Panc1 (cell line): ENCODE results near the gene PLCL1.

ENCODE experiments used
- CTCF ChIP-seq: fragments of 450-650 bp; IDR thresholded peaks from 2 replicates; pipeline ENCODE4 v1.5.1; 2017; ENCODE audit warnings: mild to moderate bottlenecking
- POLR2AphosphoS5 ChIP-seq: IDR thresholded peaks from 2 replicates; pipeline ENCODE4 v1.6.1; 2012; ENCODE audit warnings: mild to moderate bottlenecking, low read depth, low read length, moderate library complexity
- SIN3A ChIP-seq: IDR thresholded peaks from 2 replicates; pipeline ENCODE4 v1.6.1; 2012; ENCODE audit warnings: low read depth, mild to moderate bottlenecking, low read length, moderate library complexity, borderline replicate concordance; ENCODE audit not compliant: insufficient read depth
- TCF7L2 ChIP-seq: IDR thresholded peaks from 2 replicates; pipeline ENCODE4 v1.6.1; 2011; ENCODE audit warnings: mild to moderate bottlenecking, low read depth, low read length, inconsistent platforms
- TF ChIP-seq, protein P1 (sequence below), 2 experiments: IDR thresholded peaks; 2 replicates each; pipeline ENCODE4 v1.6.1; 2011 to 2012; ENCODE audit warnings: low read depth in 2 of 2, control low read depth in 1 of 2, low read length in 1 of 2, mild to moderate bottlenecking in 1 of 2, moderate library complexity in 1 of 2; ENCODE audit not compliant: insufficient read depth in 1 of 2

- TF ChIP-seq CTCF: no peak
- no peak for TF ChIP-seq POLR2AphosphoS5
- no peak for TF ChIP-seq TCF7L2
- TF ChIP-seq, protein P1, sequence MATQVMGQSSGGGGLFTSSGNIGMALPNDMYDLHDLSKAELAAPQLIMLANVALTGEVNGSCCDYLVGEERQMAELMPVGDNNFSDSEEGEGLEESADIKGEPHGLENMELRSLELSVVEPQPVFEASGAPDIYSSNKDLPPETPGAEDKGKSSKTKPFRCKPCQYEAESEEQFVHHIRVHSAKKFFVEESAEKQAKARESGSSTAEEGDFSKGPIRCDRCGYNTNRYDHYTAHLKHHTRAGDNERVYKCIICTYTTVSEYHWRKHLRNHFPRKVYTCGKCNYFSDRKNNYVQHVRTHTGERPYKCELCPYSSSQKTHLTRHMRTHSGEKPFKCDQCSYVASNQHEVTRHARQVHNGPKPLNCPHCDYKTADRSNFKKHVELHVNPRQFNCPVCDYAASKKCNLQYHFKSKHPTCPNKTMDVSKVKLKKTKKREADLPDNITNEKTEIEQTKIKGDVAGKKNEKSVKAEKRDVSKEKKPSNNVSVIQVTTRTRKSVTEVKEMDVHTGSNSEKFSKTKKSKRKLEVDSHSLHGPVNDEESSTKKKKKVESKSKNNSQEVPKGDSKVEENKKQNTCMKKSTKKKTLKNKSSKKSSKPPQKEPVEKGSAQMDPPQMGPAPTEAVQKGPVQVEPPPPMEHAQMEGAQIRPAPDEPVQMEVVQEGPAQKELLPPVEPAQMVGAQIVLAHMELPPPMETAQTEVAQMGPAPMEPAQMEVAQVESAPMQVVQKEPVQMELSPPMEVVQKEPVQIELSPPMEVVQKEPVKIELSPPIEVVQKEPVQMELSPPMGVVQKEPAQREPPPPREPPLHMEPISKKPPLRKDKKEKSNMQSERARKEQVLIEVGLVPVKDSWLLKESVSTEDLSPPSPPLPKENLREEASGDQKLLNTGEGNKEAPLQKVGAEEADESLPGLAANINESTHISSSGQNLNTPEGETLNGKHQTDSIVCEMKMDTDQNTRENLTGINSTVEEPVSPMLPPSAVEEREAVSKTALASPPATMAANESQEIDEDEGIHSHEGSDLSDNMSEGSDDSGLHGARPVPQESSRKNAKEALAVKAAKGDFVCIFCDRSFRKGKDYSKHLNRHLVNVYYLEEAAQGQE (IDR thresholded peaks at IDR 0.05; ENCODE audit: insufficient read depth in 1 of 2, low read depth in 2 of 2, low read length in 1 of 2): no peak
- TF ChIP-seq SIN3A: no peak
These were observed 387.3 kb downstream of the PLCL1 start for GRCh38 chr2:198191651-198192050.
